Activated T-cell treated with anti-CD3 and anti-CD28 coated beads, Interleukin-2, amount 50 U/mL, for 4 hours (primary cell): ENCODE results near the gene MICB. TPM values are rescaled to one million over a fixed set of nuclear protein-coding genes. Genes with fewer than 3 reads are reported as not detected.
"Not testable (repeated sequence)": the region's sequence is repeated elsewhere in the genome, so short reads cannot be mapped to it uniquely, and the experiment has no call there.

Source experiments
- ATAC-seq, 2 donors: fragments of 200-7000 bp; cut with Tn5 transposase; one replicate each; pipeline ENCODE4 v1.10.0; 2021
- DNase-seq: peaks from one replicate; pipeline ENCODE4 v3.0.0-alpha.2; 2020
- H3K27me3 Mint-ChIP-seq: one replicate; pipeline ENCODE4 v1.8.0; 2021; ENCODE audit warnings: low read depth, mixed read lengths
- H3K36me3 Mint-ChIP-seq: one replicate; pipeline ENCODE4 v1.8.0; 2022; ENCODE audit warnings: mixed read lengths; ENCODE audit not compliant: insufficient read depth
- H3K4me1 Mint-ChIP-seq: one replicate; pipeline ENCODE4 v1.8.0; 2021; ENCODE audit warnings: low read depth, mixed read lengths
- H3K4me3 Mint-ChIP-seq: one replicate; pipeline ENCODE4 v1.8.0; 2021; ENCODE audit warnings: mild to moderate bottlenecking, moderate library complexity, mixed read lengths
- H3K9me3 Mint-ChIP-seq: one replicate; pipeline ENCODE4 v1.8.0; 2021; ENCODE audit warnings: mixed read lengths
- total RNA-seq, 3 donors: library from RNA; stranded (reverse); gene quantifications; one replicate each; pipeline ENCODE4 v1.2.1, GENCODE V29; 2021

Gene MICB
- total RNA-seq, 3 donors from 2014 or later, result 11.3 to 14.9 (median 12.5) TPM

DNA sequence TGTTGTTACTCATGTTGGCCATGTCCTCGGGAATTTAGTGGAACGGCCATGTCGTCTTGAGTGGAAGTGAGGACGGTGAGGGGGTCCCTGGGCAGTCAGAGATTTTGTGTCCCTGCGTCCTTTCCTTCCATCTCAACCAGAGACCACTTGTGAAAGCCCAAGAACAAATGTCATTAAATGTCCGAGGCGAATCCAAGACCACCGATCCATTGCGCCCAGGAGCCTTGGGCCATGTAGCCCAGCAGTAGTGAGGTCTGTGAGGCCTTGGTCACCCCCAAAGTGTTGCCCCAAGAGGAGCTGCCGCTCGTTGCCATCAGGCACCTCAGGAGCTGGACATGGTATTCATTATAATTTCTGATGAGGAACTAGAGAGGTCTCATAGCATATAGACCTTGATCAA is 17.4 kb upstream of the MICB start:
- DNase-seq, result no peak
- Mint-ChIP-seq H3K4me3 (no peak overlapping the region), H3K9me3 (no peaks in the 10 kb centered on the region), H3K36me3 (no peaks in the 10 kb centered on the region), H3K27me3 (no peaks in the 10 kb centered on the region), H3K4me1 (no peaks in the 10 kb centered on the region)
- ATAC-seq, result no peak

DNA sequence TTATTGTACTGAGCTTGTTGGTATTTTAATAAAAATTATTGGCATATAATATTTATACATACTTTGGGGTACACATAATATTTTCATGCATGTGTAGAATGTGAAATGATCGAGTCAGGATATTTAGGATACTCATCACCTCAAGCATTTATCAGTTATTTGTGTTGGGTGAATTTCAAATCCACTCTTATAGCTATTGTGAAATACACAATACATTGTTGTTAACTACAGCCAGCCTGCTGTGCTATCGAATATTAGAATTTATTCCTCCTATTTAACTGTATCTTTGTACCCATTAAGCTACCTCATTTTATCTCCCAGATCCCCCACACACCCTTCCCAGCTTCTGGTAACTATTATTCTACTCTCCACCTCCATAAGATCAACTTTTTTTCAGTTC is 14.6 kb upstream of the MICB start:
- DNase-seq, result no peak
- ATAC-seq, result no peak
- no peaks in the 10 kb centered on the region for H3K4me1 Mint-ChIP-seq
- H3K4me3 Mint-ChIP-seq, result no peak overlapping the region
- H3K27me3 Mint-ChIP-seq, result no peaks in the 10 kb centered on the region
- no peaks in the 10 kb centered on the region for H3K9me3 Mint-ChIP-seq
- H3K36me3 Mint-ChIP-seq, result peaks cover 2% of the 10 kb centered on the region

DNA sequence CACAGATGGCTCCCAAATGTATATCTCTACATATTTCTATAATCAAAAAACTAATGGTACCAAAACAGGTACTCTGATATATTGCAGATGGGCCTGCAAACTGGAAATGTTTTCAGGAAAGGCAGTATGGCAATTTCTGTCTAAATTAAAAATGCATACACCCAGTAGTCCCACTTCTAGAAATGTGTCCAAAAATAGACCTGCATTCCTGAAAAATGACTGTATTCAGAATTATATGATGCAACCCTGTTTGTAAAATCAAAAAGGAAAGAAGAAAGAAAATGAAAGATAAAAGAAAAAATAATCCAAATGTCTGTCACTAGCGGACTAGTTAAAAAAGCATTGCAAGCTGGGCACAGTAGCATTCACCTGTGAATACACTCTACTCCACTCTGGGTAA is 12.9 kb upstream of the MICB start:
- H3K4me3 Mint-ChIP-seq, result no peak overlapping the region
- H3K9me3 Mint-ChIP-seq, result no peaks in the 10 kb centered on the region
- peaks cover under 1% of the 10 kb centered on the region for H3K4me1 Mint-ChIP-seq
- ATAC-seq (no peak), DNase-seq (no peak)
- no peaks in the 10 kb centered on the region for H3K27me3 Mint-ChIP-seq
- peaks cover 2% of the 10 kb centered on the region for H3K36me3 Mint-ChIP-seq

DNA sequence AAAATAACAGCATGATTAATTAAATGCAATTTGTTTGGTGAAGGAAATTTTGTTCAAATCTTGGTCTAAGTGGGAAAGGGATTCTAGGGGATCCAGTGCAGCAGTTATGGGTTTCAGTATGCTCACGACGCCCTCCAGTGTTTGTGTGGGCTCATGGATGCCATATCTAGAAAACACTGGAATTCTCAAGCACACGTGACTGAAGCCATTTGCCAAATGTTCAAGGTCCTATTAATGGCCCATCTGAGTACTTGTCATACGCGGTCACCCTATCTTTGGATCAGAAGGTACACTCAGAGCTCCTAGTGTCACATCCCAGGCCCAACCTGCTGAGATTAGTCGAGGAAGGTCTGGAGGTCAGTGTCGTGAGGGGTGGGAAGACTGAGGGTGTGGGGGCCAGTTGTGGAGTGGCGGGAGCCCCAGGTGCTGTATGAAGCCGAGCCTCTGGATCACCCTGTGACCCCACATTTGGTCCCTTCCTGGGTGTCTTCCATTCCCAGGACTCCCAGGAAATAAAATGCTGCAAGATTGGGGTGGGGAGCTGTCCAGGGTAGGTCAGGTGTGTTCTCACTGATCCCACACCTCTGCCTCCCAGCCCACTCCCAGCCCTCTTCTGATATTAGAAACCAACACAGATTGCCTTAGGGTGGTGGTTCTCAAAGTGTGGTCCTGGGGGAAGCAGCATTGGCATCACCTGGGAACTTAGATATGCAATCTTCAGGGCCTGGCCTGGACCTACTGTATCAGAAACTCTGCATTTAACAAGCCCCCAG is 11.7 kb upstream of the MICB start:
- H3K27me3 Mint-ChIP-seq, H3K9me3 Mint-ChIP-seq, DNase-seq, H3K4me1 Mint-ChIP-seq, H3K4me3 Mint-ChIP-seq, H3K36me3 Mint-ChIP-seq, ATAC-seq: not testable (repeated sequence)

DNA sequence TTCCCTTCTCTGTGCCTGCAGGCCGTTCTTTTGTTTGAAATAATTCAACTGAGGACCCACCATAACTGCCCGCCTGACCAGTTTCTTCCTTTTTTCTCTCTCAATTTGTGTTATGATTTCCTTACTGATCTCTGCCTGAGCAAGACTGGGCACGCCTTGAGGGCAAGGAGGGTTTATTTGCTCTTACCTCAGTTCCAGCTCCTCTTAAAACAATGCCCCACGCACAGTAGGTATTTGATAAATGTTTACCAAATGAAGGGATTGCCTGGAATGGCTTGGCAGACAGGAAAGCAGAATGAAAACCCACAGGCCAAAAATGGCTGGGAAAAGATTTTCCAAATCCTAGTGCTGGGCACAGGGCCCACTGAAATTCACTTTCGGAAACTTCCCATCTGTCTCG is 10.3 kb upstream of the MICB start:
- not testable (repeated sequence) for DNase-seq, ATAC-seq, H3K36me3 Mint-ChIP-seq, H3K27me3 Mint-ChIP-seq, H3K9me3 Mint-ChIP-seq, H3K4me3 Mint-ChIP-seq
- peaks cover 11% of the 10 kb centered on the region for H3K4me1 Mint-ChIP-seq

DNA sequence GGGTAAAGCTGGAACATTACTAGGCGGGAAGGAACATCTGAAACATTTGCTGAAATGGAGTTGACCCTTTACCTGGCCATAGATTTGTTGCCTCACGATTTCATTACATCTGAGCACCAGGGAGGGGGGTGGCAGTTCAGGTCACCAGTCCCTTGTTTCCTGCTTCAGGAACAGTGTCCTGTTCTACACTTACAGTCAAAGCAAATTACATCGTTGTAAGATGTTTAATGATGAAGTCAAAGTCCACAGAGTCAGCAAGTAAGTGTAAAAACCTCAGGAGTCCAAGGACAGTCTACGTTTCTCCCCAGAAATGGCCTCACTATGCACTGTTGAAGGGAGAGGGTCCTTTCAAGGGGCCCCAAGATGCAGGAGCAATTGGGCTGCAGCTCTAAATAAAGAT is 8.9 kb upstream of the MICB start:
- peaks cover 2% of the 10 kb centered on the region for H3K36me3 Mint-ChIP-seq
- H3K9me3 Mint-ChIP-seq, result no peaks in the 10 kb centered on the region
- no peak for ATAC-seq
- H3K4me3 Mint-ChIP-seq, result no peak overlapping the region
- H3K27me3 Mint-ChIP-seq, result no peaks in the 10 kb centered on the region
- no peak for DNase-seq
- peaks cover 15% of the 10 kb centered on the region for H3K4me1 Mint-ChIP-seq

DNA sequence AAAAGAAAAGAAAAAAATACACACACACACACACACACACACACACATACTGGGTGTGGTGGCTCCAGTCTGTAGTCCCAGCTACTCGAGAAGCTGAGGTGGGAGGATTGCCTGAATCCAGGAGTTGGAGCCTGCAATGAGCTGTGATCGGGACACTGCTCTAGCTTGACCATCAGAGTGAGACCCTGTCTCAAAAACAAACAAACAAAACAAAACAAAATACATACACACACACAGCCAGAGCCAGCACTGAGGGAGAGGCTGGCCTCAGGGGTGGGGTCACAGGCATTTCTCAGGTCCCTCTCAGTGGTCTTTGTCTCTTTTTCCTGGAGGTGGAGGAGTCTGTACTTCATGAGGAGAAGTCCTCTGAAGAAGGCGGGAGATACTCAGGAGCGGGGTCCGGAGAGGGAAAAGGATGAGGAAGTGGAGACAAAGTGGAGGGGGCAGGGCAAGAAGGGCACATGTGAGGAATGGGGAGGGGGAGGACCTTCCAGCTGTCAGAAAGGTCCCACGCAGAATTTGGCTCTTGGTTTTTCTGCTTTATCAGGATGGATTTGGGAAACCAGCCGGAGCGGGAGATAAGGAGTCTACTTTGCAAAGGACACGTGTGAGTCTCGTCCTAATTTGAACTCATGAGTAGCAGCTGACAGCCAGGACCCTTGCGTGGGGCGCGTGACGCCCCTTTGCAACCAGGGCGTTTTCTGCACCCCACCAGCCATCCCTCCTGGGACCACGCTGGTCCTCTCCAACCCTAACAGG is 7.7 kb upstream of the MICB start:
- H3K4me1 Mint-ChIP-seq, result peaks cover 19% of the 10 kb centered on the region
- H3K9me3 Mint-ChIP-seq, result no peaks in the 10 kb centered on the region
- peaks cover 2% of the 10 kb centered on the region for H3K36me3 Mint-ChIP-seq
- no peaks in the 10 kb centered on the region for H3K27me3 Mint-ChIP-seq
- DNase-seq (no peak), ATAC-seq (no peak)
- H3K4me3 Mint-ChIP-seq, result no peak overlapping the region

DNA sequence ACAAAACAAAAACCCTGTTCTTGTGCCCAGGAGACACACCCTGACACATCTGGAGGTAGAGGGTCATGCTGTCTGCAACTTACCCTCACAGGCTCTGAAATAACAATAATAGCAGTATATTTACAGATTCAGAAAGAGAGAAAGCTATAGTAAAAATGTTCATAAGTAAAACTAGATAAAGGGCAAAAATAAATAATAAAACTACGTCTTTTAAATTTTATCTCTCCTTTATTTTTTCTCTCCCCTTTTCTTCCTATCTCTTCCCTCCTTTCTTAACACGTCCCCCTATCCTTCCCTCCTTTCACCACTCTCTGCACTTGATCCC is 4.4 kb upstream of the MICB start:
- H3K27me3 Mint-ChIP-seq, result not testable (repeated sequence)
- H3K4me1 Mint-ChIP-seq, result peaks cover 46% of the 10 kb centered on the region

DNA sequence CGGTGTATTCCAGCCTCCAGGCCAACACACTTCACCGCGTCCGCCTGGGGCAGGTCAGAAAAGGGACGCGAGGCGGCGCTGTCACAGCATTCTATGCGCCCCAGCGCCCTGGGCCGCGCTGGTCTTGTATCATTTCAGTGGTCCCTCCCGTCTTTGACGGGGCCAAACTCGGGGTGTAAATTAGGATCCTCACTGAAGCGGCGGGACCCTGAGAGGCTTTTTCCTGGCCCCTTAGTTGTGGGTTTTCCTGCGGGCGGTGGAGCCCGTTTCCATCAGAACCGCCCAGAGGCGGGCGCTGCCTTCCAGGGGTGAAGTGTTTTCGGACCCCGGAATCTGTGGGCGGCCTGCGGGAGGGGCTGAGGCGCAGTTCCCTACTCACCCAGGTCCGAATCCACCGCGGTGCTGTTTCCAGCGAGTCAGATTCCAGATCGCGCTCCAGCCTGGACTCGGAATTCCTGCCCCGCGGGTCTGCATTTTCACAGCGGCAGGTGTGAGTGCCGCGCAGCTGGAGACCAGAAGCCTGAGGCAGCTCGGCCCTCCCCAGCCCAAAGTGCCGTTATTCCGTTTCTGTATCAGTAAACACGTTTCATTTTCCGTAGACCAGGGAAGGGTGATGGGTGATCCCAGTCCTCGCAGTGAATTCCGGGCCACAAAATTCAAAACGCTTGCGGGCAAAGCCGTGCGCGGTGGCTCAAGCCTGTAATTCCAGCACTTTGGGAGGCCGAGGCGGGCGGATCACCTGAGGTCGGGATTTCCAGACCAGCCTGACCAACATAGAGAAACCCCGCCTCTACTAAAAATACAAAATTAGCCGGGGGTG is 3.9 kb upstream of the MICB start:
- ATAC-seq, result peak; percentile 54 to 58
- Mint-ChIP-seq H3K4me1 (peaks cover 52% of the 10 kb centered on the region), H3K36me3 (no peaks in the 10 kb centered on the region), H3K9me3 (no peaks in the 10 kb centered on the region), H3K27me3 (no peaks in the 10 kb centered on the region), H3K4me3 (peak overlapping the region; percentile 92)
- DNase-seq, result peak; percentile 68

More for the DNA sequence above, 4.4 kb upstream of the MICB start:
- not testable (repeated sequence) for H3K9me3 Mint-ChIP-seq, ATAC-seq, H3K36me3 Mint-ChIP-seq, DNase-seq
- H3K4me3 Mint-ChIP-seq, result peak overlapping the region; percentile 92

DNA sequence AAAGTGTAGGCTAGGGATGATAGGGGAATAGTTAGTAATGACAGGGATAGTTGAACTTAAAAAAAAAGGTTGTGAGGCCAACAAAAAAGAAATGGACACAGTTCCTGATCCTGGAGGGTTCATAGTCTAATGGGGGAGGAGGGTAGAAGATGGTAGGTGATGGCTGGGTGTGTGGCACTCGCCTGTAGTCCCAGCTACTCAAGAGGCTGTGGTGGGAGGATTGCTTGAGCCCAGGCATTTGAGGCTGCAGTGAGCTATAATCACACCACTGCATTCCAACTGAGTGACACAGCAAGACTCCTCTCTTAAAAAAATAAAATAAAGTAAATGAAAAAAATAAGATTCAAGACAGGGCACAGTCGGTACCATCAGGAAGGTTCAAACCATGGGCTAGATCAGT is 2.4 kb upstream of the MICB start:
- peak overlapping the region; percentile 92 for H3K4me3 Mint-ChIP-seq
- H3K4me1 Mint-ChIP-seq, result peaks cover 58% of the 10 kb centered on the region
- no peaks in the 10 kb centered on the region for H3K36me3 Mint-ChIP-seq
- no peaks in the 10 kb centered on the region for H3K27me3 Mint-ChIP-seq
- ATAC-seq, result no peak
- DNase-seq, result no peak
- H3K9me3 Mint-ChIP-seq, result no peaks in the 10 kb centered on the region

DNA sequence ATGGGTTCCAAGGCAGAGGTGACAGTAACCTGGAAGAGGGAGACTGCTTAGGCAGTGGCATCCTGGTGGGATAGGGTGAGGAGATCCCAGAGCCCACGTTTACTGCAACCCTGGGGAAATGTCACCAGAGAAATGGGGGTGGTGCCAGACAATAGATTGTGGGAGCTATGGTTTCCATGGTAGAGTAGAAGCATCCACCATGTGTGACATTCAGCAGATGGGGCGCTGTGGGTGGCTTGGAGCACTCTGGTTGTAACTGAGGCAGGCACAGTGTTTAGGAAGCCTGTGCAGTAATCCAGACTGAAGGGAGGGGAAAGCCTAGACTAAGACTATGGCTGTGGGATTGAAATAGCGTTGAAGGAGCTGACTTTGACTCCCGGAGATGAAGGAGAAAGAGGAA is 1.1 kb upstream of the MICB start:
- ATAC-seq, DNase-seq, H3K27me3 Mint-ChIP-seq, H3K36me3 Mint-ChIP-seq, H3K9me3 Mint-ChIP-seq: not testable (repeated sequence)
- H3K4me3 Mint-ChIP-seq, result peak overlapping the region; percentile 88
- H3K4me1 Mint-ChIP-seq, result peaks cover 68% of the 10 kb centered on the region

DNA sequence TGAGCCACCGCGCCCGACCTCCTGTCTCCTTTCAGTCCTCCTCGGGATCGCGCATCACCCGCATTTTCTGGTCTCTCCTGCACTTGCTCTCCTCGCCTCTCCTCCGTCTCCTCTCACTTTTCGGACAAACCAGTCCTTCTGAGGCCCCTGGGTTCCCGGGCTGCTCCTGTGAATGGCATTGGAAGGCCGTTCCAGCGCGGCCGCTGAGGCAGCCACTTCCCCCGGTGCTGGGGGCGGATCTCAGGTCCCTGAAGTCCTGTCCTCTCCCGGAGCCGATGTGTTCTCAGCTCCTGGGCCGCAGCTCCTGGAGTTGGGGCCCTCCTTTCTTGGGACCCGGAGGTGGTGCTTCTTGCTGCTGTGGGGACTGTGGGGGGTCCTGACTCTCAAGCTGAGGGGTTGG is 803 bp downstream of the MICB start:
- H3K36me3 Mint-ChIP-seq, result no peaks in the 10 kb centered on the region
- H3K4me1 Mint-ChIP-seq, result peaks cover 72% of the 10 kb centered on the region
- H3K9me3 Mint-ChIP-seq, result no peaks in the 10 kb centered on the region
- H3K27me3 Mint-ChIP-seq, result no peaks in the 10 kb centered on the region
- H3K4me3 Mint-ChIP-seq, result peak overlapping the region; percentile 88
- DNase-seq (no peak), ATAC-seq (no peak)

DNA sequence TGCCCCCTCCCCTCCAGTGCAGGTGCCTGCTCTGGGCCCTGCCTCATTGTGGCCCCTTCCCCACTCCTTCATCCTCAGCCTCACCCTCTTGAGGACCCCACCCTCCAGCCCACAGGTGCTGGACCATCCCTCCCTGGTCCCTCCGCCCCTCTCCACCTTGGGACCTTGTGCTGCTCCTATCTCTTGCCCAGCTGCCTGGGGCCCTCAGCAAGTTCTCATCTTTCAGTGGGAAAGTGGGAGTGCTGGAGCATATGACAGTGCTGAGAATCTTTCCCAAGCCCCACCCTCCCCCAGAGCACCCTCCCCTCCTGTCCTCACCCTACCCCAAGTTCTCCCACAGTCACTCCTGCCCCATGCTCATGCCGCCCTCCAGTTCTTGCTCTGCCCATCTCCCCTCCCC is 1.7 kb downstream of the MICB start:
- Mint-ChIP-seq H3K4me1 (peaks cover 71% of the 10 kb centered on the region), H3K4me3 (peak overlapping the region; percentile 88)
- H3K36me3 Mint-ChIP-seq, H3K27me3 Mint-ChIP-seq, H3K9me3 Mint-ChIP-seq, DNase-seq, ATAC-seq: not testable (repeated sequence)

DNA sequence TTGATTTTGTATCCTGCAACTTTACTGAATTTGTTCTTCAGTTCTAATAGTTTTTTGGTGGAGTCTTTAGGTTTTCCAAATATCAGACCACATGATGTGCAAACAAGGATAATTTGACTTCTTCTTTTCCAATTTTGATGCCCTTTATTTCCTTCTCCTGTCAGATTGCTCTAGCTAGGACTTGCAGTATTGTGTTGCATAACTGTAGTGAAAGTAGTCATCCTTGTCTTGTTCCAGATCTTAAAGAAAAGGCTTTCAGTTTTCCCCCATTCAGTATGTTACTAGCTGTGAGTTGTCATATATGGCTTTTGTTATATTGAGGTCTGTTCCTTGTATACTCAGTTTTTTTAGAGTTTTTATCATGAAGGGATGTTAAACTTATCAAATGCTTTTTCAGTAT is 4.6 kb downstream of the MICB start:
- ATAC-seq, result no peak

More for the DNA sequence above, 4.6 kb downstream of the MICB start:
- Mint-ChIP-seq H3K9me3 (no peaks in the 10 kb centered on the region), H3K4me1 (peaks cover 51% of the 10 kb centered on the region), H3K27me3 (no peaks in the 10 kb centered on the region), H3K4me3 (no peak overlapping the region), H3K36me3 (peaks cover 8% of the 10 kb centered on the region)
- no peak for DNase-seq
